Endodermal cell (in vitro differentiated cells): ENCODE data around the gene CRB2. TPM values are rescaled to one million over a fixed set of nuclear protein-coding genes. Genes with fewer than 3 reads are reported as not detected.

Source experiments
- DNase-seq: peaks from one replicate; pipeline ENCODE4 v3.0.0-alpha.2; 2017
- H3K27ac ChIP-seq: 2 replicates; pipeline ENCODE4 v1.5.1; 2013; ENCODE audit warnings: mild to moderate bottlenecking, low read depth, low read length, moderate library complexity
- H3K27me3 ChIP-seq: 2 replicates; pipeline ENCODE4 v1.6.1; 2013; ENCODE audit warnings: mild to moderate bottlenecking, low read length, moderate library complexity; ENCODE audit not compliant: insufficient read depth, control insufficient read depth, poor library complexity, severe bottlenecking
- H3K36me3 ChIP-seq: 2 replicates; pipeline ENCODE4 v1.7.0; 2013; ENCODE audit warnings: mild to moderate bottlenecking, low read length, moderate library complexity; ENCODE audit not compliant: control insufficient read depth, insufficient read depth
- H3K4me1 ChIP-seq: one replicate; pipeline ENCODE4 v1.7.0; 2013; ENCODE audit warnings: low read length; ENCODE audit not compliant: control insufficient read depth, insufficient read depth
- H3K4me3 ChIP-seq: 2 replicates; pipeline ENCODE4 v1.5.1; 2013; ENCODE audit warnings: mild to moderate bottlenecking, low read length, moderate library complexity
- H3K9ac ChIP-seq: 2 replicates; pipeline ENCODE4 v1.6.1; 2013; ENCODE audit warnings: mild to moderate bottlenecking, low read length, moderate library complexity; ENCODE audit not compliant: poor library complexity, severe bottlenecking; ENCODE audit errors: extremely low read depth
- H3K9me3 ChIP-seq: 2 replicates; pipeline ENCODE4 v1.6.1; 2013; ENCODE audit warnings: mild to moderate bottlenecking, low read length, moderate library complexity; ENCODE audit not compliant: control insufficient read depth
- H3K27ac Mint-ChIP-seq: 2 replicates; pipeline ENCODE4 v1.8.0; 2020; ENCODE audit warnings: mixed read lengths
- H3K27me3 Mint-ChIP-seq: 2 replicates; pipeline ENCODE4 v1.8.0; 2021; ENCODE audit warnings: mild to moderate bottlenecking, mixed read lengths; ENCODE audit not compliant: insufficient read depth
- H3K36me3 Mint-ChIP-seq: 2 replicates; pipeline ENCODE4 v1.8.0; 2020; ENCODE audit warnings: low read depth, mixed read lengths
- H3K4me1 Mint-ChIP-seq: 2 replicates; pipeline ENCODE4 v1.8.0; 2020; ENCODE audit warnings: mixed read lengths
- H3K4me3 Mint-ChIP-seq: 2 replicates; pipeline ENCODE4 v1.8.0; 2020; ENCODE audit warnings: mild to moderate bottlenecking, moderate library complexity, mixed read lengths
- H3K9me3 Mint-ChIP-seq: 2 replicates; pipeline ENCODE4 v1.8.0; 2020; ENCODE audit warnings: mild to moderate bottlenecking, mixed read lengths
- CTCF ChIP-seq: fragments of 200-600 bp; sonication (generic); conservative IDR thresholded peaks from 2 replicates; pipeline ENCODE4 v1.5.0; 2021; ENCODE audit warnings: antibody characterized with exemption, mild to moderate bottlenecking
- WGBS, 2 experiments: methylation state at CpG; one replicate each; pipeline versions ENCODE4 v1.1.5 to v1.1.7; 2013; ENCODE audit warnings: missing lambda C conversion rate in 2 of 2, mixed read lengths in 1 of 2; ENCODE audit not compliant: insufficient coverage in 1 of 2, insufficient read length in 1 of 2; 5-methylcytosine and 5-hydroxymethylcytosine counted together
- microRNA-seq: library from miRNA; unstranded; fragments of <30 nt; microRNA quantifications from one replicate; pipeline ENCODE4 v1.2.0, GENCODE V29; 2020; ENCODE audit warnings: borderline microRNAs expressed
- total RNA-seq, 2 donors: library from RNA; stranded (reverse); fragmentation: NEBNext Ultra II Directional in 1 of 2; extraction: Animal tissue kit (Norgen Biotek cat#: 25700) in 1 of 2; gene quantifications; 2 replicates in 1 of 2; 3 replicates in 1 of 2; pipeline ENCODE4 v1.2.1, GENCODE V29; 2021

CRB2 gene
- total RNA-seq, 2 donors from 2014 or later: 0.75 to 2.0 TPM

GRCh38 chr9:123425836-123426365, 69.9 kb downstream of the CRB2 start:
- no peak overlapping the region for H3K4me3 Mint-ChIP-seq
- H3K36me3 Mint-ChIP-seq: peaks cover 34% of the 10 kb centered on the region
- peak; percentile 28 for DNase-seq
- H3K27me3 Mint-ChIP-seq: no peaks in the 10 kb centered on the region
- no peaks in the 10 kb centered on the region for H3K36me3 ChIP-seq
- no peaks in the 10 kb centered on the region for H3K4me1 ChIP-seq
- no peak overlapping the region for H3K27ac ChIP-seq
- H3K4me3 ChIP-seq: no peak overlapping the region
- H3K9ac ChIP-seq: no peak overlapping the region
- 91 to 93% methylated on average over 3 to 6 of the region's 6 CpGs for WGBS, 2 experiments
- H3K9me3 Mint-ChIP-seq: peaks cover 6% of the 10 kb centered on the region
- TF ChIP-seq CTCF: no peak
- H3K27me3 ChIP-seq: no peaks in the 10 kb centered on the region
- peaks cover 13% of the 10 kb centered on the region for H3K4me1 Mint-ChIP-seq
- H3K27ac Mint-ChIP-seq: no peak overlapping the region
- peaks cover 6% of the 10 kb centered on the region for H3K9me3 ChIP-seq

DNA sequence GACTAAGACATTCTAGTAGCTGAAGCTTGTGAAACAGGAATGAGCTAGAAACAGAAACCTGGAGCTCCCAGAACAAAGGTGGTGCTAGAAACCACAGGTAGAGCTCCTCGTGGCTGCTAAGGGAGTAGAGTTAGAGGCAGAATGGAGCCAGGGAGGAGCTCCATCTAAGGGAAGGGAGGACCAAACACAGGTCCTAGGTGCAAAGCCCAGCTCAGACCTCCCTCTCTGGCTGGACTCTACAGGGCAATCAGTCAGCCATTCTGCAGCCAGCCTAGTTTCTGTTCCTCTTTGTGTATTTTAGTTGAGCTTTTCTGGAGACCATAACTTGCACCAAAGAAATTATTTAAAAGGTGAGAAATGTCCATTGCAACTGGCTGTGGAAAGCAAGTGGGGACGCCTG, 70.4 kb downstream of the CRB2 start:
- H3K27ac Mint-ChIP-seq: no peak overlapping the region
- H3K27ac ChIP-seq: no peak overlapping the region
- peaks cover 13% of the 10 kb centered on the region for H3K4me1 Mint-ChIP-seq
- H3K36me3 ChIP-seq: no peaks in the 10 kb centered on the region
- H3K4me3 ChIP-seq: no peak overlapping the region
- H3K27me3 ChIP-seq: no peaks in the 10 kb centered on the region
- H3K9me3 ChIP-seq: peaks cover 6% of the 10 kb centered on the region
- no peak overlapping the region for H3K9ac ChIP-seq
- H3K27me3 Mint-ChIP-seq: no peaks in the 10 kb centered on the region
- H3K4me3 Mint-ChIP-seq: no peak overlapping the region
- peak; percentile 52 for DNase-seq
- H3K36me3 Mint-ChIP-seq: peaks cover 37% of the 10 kb centered on the region
- H3K4me1 ChIP-seq: no peaks in the 10 kb centered on the region
- WGBS, 2 experiments: 89 to 92% methylated on average over 2 of the region's 2 CpGs
- H3K9me3 Mint-ChIP-seq: peaks cover 6% of the 10 kb centered on the region
- TF ChIP-seq CTCF: no peak

Small RNA genes lying within 50 kb of the gene (microRNA-seq; reads per million reads assigned to microRNA genes)
- not detected for gene MIR601

Other genes with a start within 250 kb of the CRB2 start
- gene STRBP, start 87.6 kb upstream of the CRB2 start, total RNA-seq: 10 to 100 TPM; 77.2 to 83.3 TPM